ENCODE measurements around the gene MRPL43. TPM values are rescaled to one million over a fixed set of nuclear protein-coding genes. Genes with fewer than 3 reads are reported as not detected.

Gene MRPL43
- total and polyA plus RNA-seq, 2 experiments from 2014 or later = 83.5 to 145 TPM

DNA sequence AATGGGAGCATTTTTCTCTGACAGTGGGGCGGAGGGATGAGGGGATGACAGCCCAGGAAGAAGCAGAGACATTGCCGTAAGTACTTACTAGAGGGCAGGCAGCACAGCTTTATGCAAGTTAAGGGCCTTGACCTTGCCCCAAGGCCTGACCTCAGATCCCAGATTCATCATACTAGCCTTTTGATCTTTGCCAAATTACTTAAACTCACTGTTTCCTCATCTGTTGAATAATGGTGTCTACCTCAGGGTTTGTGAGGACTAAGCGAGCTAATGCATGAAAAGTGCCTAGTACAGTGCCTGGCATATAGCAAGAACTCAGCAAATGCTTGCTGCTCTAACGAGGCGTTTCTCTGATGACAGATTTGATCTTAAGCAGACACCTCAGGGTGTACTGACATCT is 21.5 kb downstream of the MRPL43 start:
- no peaks in the 10 kb centered on the region for H3K9me3 ChIP-seq (ENCODE audit: low read depth)
- in situ Hi-C loops (cut with MboI) = no loop called here

DNA sequence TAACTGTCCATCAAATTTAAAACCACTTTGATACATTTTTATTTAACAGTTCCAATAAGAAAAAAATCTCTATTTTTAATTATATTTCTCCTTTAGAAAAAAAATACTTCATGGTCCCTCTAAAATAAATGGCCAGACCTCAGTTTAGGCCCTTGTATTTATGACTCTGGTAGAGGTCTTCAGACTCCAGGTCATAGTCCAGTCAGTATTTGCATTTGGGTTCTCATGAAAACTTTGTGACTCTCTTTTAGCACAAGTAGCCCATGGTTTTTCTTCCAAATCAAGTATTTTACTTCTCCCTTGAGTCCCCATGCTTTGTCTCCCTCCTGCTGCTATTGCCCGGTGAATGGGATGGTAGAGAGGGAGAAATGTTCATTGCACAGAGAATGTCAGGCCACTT is 23.5 kb downstream of the MRPL43 start:
- Histone ChIP-seq H4K20me1 (ENCODE audit: insufficient read depth) (no peaks in the 10 kb centered on the region), H2AFZ (no peak overlapping the region), H3K9me2 (ENCODE audit: insufficient read depth) (no peaks in the 10 kb centered on the region), H3F3A (ENCODE audit: insufficient read depth) (peaks cover 12% of the 10 kb centered on the region; the same call in 1 of the 2 replicates), H3K4me2 (ENCODE audit: unreplicated experiment) (no peak overlapping the region), H3K4me1 (ENCODE audit: insufficient read depth) (0 out of 2 replicates have a peak, but pooled peaks cover 4% of the 10 kb centered on the region), H3K27me3 (replicated peaks; ENCODE audit: insufficient read depth) (no peaks in the 10 kb centered on the region), H3K36me3 (ENCODE audit: low read depth) (peaks cover 42% of the 10 kb centered on the region), H3K27ac (no peak overlapping the region), H3K9me3 (ENCODE audit: low read depth) (no peaks in the 10 kb centered on the region), H3K9ac (no peak overlapping the region), H3K4me3 (no peak overlapping the region), H3K79me2 (ENCODE audit: insufficient read depth) (no peaks in the 10 kb centered on the region)
- in situ Hi-C loops (cut with MboI) = no loop called here
- WGBS, 2 experiments (ENCODE audit: low coverage in 1 of 2, low lambda C conversion rate in 2 of 2, missing lambda C conversion rate in 2 of 2) = 96% methylated on average over 1 of the region's 1 CpG
- DNase-seq = no peak
- TF ChIP-seq EZH2 (IDR thresholded peaks at IDR 0.05; ENCODE audit: insufficient read depth, poor library complexity, severe bottlenecking) (no peak), EZH2phosphoT487 (IDR thresholded peaks at IDR 0.05; ENCODE audit: insufficient read depth, low read depth) (no peak)

More for the DNA sequence above, 21.5 kb downstream of the MRPL43 start:
- no peak overlapping the region for H3K9ac ChIP-seq
- no peaks in the 10 kb centered on the region for H3K79me2 ChIP-seq (ENCODE audit: insufficient read depth)
- peaks cover 26% of the 10 kb centered on the region for H3K36me3 ChIP-seq (ENCODE audit: low read depth)
- no peak overlapping the region for H2AFZ ChIP-seq
- H3K4me3 ChIP-seq = no peak overlapping the region
- peaks cover 3% of the 10 kb centered on the region; the same call in 1 of the 2 replicates for H3F3A ChIP-seq (ENCODE audit: insufficient read depth)
- H3K27ac ChIP-seq = no peak overlapping the region
- H3K9me2 ChIP-seq (ENCODE audit: insufficient read depth) = no peaks in the 10 kb centered on the region
- 70 to 73% methylated on average over 5 of the region's 5 CpGs for WGBS, 2 experiments (ENCODE audit: low coverage in 1 of 2, low lambda C conversion rate in 2 of 2, missing lambda C conversion rate in 2 of 2)
- no peaks in the 10 kb centered on the region for H4K20me1 ChIP-seq (ENCODE audit: insufficient read depth)
- H3K4me1 ChIP-seq (ENCODE audit: insufficient read depth) = 0 out of 2 replicates have a peak, but pooled peaks cover 6% of the 10 kb centered on the region
- DNase-seq = no peak
- TF ChIP-seq EZH2phosphoT487 (IDR thresholded peaks at IDR 0.05; ENCODE audit: insufficient read depth, low read depth) = no peak
- TF ChIP-seq EZH2 (IDR thresholded peaks at IDR 0.05; ENCODE audit: insufficient read depth, poor library complexity, severe bottlenecking) = no peak
- H3K27me3 ChIP-seq (replicated peaks; ENCODE audit: insufficient read depth) = no peaks in the 10 kb centered on the region
- no peak overlapping the region for H3K4me2 ChIP-seq (ENCODE audit: unreplicated experiment)

DNA sequence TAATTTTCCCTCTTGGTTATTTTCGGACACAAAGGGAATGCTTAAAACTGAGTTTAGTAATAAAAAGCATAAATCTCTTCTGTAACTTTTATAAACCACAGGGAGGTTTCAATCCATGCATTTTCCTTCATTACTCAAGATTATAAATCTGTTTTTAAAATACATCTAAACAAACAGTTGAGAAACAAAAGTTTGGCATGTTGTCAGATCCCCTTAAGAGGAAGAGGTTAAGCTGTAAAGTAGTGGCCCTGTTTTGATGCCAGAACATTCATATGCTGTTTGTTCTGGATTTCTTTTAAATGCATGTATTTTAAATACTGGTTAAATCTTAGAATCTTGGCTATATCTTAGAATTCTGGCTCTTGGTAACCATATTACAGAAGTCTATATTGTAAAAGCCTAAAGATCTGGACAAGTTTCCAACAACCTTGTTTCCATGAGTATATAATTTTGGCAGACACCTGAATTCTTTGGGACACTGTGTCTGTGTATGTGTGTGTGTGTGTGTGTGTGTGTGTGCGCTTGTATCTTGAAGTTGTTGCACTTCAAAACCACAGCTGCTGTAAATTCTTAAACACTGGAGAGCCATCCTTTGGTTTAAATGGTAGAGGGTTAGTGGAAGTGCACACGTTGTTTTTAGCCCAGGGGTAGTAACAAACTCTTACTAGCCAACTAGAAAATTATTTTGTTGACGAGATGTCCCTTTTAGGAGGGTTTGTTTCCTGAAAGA is 24.8 kb downstream of the MRPL43 start:
- H2AFZ ChIP-seq = no peak overlapping the region
- H3K9me2 ChIP-seq (ENCODE audit: insufficient read depth) = no peaks in the 10 kb centered on the region
- H3K36me3 ChIP-seq (ENCODE audit: low read depth) = peaks cover 54% of the 10 kb centered on the region
- H3K9ac ChIP-seq = no peak overlapping the region
- no peaks in the 10 kb centered on the region for H3K79me2 ChIP-seq (ENCODE audit: insufficient read depth)
- 83 to 85% methylated on average over 4 of the region's 4 CpGs for WGBS, 2 experiments (ENCODE audit: low coverage in 1 of 2, low lambda C conversion rate in 2 of 2, missing lambda C conversion rate in 2 of 2)
- no peak overlapping the region for H3K27ac ChIP-seq
- no peaks in the 10 kb centered on the region for H4K20me1 ChIP-seq (ENCODE audit: insufficient read depth)
- in situ Hi-C loops (cut with MboI) = no loop called here
- H3K4me2 ChIP-seq (ENCODE audit: unreplicated experiment) = no peak overlapping the region
- H3K4me3 ChIP-seq = no peak overlapping the region
- H3F3A ChIP-seq (ENCODE audit: insufficient read depth) = peaks cover 12% of the 10 kb centered on the region; the same call in 1 of the 2 replicates
- TF ChIP-seq EZH2phosphoT487 (IDR thresholded peaks at IDR 0.05; ENCODE audit: insufficient read depth, low read depth) (no peak), EZH2 (IDR thresholded peaks at IDR 0.05; ENCODE audit: insufficient read depth, poor library complexity, severe bottlenecking) (no peak)
- no peaks in the 10 kb centered on the region for H3K27me3 ChIP-seq (replicated peaks; ENCODE audit: insufficient read depth)
- no peaks in the 10 kb centered on the region for H3K4me1 ChIP-seq (ENCODE audit: insufficient read depth)
- DNase-seq = no peak
- H3K9me3 ChIP-seq (ENCODE audit: low read depth) = no peaks in the 10 kb centered on the region

DNA sequence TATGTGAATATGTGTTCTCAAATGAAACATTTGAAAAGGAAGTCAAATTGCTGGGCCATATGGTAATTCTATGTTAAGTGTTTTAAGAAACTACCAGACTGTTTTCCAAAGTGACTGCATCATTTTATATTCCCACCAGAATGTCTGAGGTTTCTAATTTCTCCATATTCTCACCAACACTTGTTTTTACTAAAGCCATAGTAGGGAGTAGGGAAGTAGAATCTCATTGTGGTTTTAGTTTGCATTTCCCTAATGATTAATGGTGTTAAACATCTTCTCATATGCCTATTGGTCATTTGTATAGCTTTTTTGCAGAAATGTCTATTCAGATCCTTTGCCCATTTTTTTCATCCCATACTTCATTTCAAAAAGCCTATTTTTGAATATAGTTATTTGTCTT is 27.0 kb downstream of the MRPL43 start:
- no peak for TF ChIP-seq EZH2 (IDR thresholded peaks at IDR 0.05; ENCODE audit: insufficient read depth, poor library complexity, severe bottlenecking)
- no peak for TF ChIP-seq EZH2phosphoT487 (IDR thresholded peaks at IDR 0.05; ENCODE audit: insufficient read depth, low read depth)
- Histone ChIP-seq H3K9ac (no peak overlapping the region), H3K36me3 (ENCODE audit: low read depth) (peaks cover 73% of the 10 kb centered on the region), H3K9me3 (ENCODE audit: low read depth) (no peaks in the 10 kb centered on the region), H3K27ac (no peak overlapping the region), H3K79me2 (ENCODE audit: insufficient read depth) (no peaks in the 10 kb centered on the region), H3K4me2 (ENCODE audit: unreplicated experiment) (no peak overlapping the region), H2AFZ (no peak overlapping the region), H3K4me1 (ENCODE audit: insufficient read depth) (no peaks in the 10 kb centered on the region), H3K9me2 (ENCODE audit: insufficient read depth) (no peaks in the 10 kb centered on the region), H3K4me3 (no peak overlapping the region), H3K27me3 (replicated peaks; ENCODE audit: insufficient read depth) (no peaks in the 10 kb centered on the region), H4K20me1 (ENCODE audit: insufficient read depth) (no peaks in the 10 kb centered on the region), H3F3A (ENCODE audit: insufficient read depth) (peaks cover 12% of the 10 kb centered on the region; the same call in 1 of the 2 replicates)
- in situ Hi-C loops (cut with MboI) = no loop called here
- no peak for DNase-seq
